ENCODE measurements around the gene AFF2.
"Not testable (repeated sequence)": the region's sequence is repeated elsewhere in the genome, so short reads cannot be mapped to it uniquely, and the experiment has no call there.

Gene AFF2

DNA sequence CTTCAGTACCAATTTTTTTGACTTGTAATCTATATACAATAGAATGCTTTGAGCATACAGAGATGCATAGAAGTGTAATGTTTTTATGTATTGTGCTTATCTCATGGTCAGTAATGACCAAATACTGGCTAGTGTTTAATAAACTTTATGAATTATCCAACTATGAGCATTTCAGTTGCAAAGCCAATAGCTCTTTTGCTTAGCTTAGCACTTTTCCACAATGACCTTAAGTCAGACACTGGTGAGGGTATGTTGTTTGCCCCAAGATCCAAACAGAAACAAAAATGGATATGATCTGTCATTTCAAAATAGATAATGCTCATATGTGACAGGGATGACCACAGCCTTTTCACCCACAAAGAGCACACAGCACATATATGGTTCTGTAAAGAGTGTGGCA is 393.0 kb downstream of the AFF2 start:
- peaks cover 0 to 4% (median 0%) of the 10 kb centered on the region in 11 experiments; a peak in 1 of 22 replicates for H4K20me1 ChIP-seq
- H3K4me1 ChIP-seq: no peaks in the 10 kb centered on the region
- no peak overlapping the region for H3K4me2 ChIP-seq
- no peaks in the 10 kb centered on the region for H3K27me3 ChIP-seq
- peaks cover 0 to 76% (median 39%) of the 10 kb centered on the region in 11 experiments; a peak in 13 of 22 replicates for H3K36me3 ChIP-seq
- H3K4me3 ChIP-seq: no peak overlapping the region
- H3K9ac ChIP-seq: no peak overlapping the region
- no peak overlapping the region for H3K27ac ChIP-seq
- no peak for TF ChIP-seq Cebpa-rat (IDR thresholded peaks at IDR 0.05)
- no peaks in the 10 kb centered on the region for H3K9me3 ChIP-seq (replicated peaks in 1 of 11)

DNA sequence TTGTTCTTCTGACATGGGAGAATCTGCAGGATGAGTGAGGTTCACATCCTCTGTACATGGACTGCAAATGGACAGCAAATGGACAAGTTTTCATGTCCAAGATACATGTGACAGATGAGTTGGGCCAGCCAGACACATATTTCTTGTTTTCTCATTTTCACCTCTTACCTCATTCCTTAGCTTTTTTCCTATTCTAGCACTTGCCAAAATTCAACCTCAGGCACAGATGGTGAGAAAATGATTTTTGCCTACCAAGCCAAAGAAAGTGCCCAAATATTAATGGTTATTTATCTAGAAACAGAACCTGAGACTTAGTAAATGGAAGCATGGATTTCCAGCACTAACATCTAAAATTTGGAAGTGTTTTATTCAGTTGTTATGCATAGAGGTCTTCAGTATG is 402.2 kb downstream of the AFF2 start:
- Histone ChIP-seq H3K9ac (no peak overlapping the region), H3K27me3 (no peaks in the 10 kb centered on the region), H4K20me1 (no peaks in the 10 kb centered on the region), H3K4me2 (no peak overlapping the region), H3K4me3 (no peak overlapping the region), H3K36me3 (peaks cover 0 to 89% (median 63%) of the 10 kb centered on the region in 11 experiments; a peak in 15 of 22 replicates), H3K4me1 (peaks cover 0 to 9% (median 0%) of the 10 kb centered on the region in 10 experiments; a peak in 3 of 20 replicates), H3K27ac (no peak overlapping the region), H3K9me3 (replicated peaks in 1 of 11) (peaks cover 10 to 32% (median 18%) of the 10 kb centered on the region in 11 experiments)
- no peak for TF ChIP-seq Cebpa-rat (IDR thresholded peaks at IDR 0.05)

DNA sequence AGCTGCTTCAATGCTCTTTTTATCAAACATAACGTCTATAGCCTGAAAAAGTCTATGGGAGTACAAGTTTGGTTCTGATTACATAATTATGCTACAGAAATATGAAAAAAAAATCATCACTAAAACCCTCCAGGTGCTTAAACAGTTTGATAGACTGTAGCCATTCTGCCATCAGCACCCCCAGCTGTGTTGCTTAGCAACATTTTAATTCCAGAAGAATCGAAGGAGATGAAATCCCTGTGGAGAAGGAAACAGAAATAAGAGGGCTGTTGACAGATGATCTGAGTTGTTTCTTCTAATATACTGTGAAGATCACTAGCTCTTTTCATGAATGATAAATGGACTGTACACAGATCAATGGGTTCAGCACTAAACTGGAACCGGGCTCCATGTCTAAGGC is 402.8 kb downstream of the AFF2 start:
- Histone ChIP-seq H3K9me3 (replicated peaks in 1 of 11) (peaks cover 15 to 37% (median 22%) of the 10 kb centered on the region in 11 experiments), H3K4me2 (no peak overlapping the region), H3K4me3 (no peak overlapping the region), H3K27ac (no peak overlapping the region), H4K20me1 (no peaks in the 10 kb centered on the region), H3K9ac (no peak overlapping the region), H3K4me1 (peaks cover 0 to 9% (median 0%) of the 10 kb centered on the region in 10 experiments; a peak in 3 of 20 replicates), H3K27me3 (no peaks in the 10 kb centered on the region), H3K36me3 (peaks cover 0 to 85% (median 59%) of the 10 kb centered on the region in 11 experiments; a peak in 15 of 22 replicates)
- no peak for TF ChIP-seq Cebpa-rat (IDR thresholded peaks at IDR 0.05)

DNA sequence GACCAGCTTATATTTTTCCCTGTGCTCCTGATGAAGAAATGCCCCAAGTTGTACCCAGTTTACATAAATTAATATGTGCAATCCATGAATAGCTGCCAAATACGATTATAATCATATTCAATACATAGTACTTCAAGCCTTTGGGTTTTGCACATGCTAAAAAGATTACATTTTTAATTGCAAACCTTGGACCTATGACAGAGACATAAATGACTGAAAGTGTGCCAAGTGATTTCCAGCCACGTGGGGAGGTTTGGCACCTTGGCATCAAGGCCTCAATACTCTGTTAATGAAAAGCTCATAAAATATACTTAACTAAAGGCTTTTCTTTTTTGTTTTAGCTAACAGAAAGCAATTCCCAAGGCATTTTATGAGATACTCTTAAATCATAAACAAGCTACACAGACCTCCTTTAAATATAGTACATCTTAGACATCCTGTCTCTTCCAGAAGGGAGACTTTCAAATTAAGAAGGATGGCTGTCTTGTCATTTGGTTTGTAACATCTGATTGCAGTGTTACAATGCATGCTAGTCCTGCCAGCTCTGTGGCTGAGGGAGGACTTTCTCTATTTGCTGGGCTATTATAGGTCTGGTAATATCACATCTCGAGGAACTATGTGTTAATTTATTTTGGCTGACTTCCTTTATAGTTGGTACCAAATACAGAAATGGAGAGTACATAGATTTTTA is 404.1 kb downstream of the AFF2 start:
- Histone ChIP-seq H3K36me3 (peaks cover 0 to 91% (median 67%) of the 10 kb centered on the region in 11 experiments; a peak in 15 of 22 replicates), H3K9ac (no peak overlapping the region), H3K4me1 (peaks cover 0 to 9% (median 0%) of the 10 kb centered on the region in 10 experiments; a peak in 3 of 20 replicates), H3K4me3 (no peak overlapping the region), H3K27me3 (no peaks in the 10 kb centered on the region), H4K20me1 (no peaks in the 10 kb centered on the region), H3K27ac (no peak overlapping the region), H3K4me2 (no peak overlapping the region), H3K9me3 (replicated peaks in 1 of 11) (peaks cover 15 to 42% (median 23%) of the 10 kb centered on the region in 11 experiments)
- no peak for TF ChIP-seq Cebpa-rat (IDR thresholded peaks at IDR 0.05)

DNA sequence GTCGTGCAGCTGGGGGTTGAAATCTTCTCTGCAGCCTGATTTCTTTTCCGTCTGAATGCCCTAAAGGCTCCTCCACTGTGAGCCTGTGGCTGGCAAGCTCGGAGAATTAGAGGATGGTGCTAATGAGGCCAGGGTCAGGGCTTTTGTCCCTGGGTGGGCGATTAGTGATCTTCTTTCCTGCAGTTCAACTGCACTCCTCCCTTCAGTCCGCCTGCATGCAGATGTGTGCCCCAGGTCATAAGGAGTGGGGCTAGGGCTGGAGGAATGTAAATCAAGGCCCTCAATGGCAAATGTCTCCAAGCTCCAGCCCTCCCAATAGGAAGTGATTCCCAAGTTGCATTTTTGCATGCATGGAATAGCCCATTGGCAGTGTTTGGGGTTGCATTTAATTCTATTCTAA is 405.0 kb downstream of the AFF2 start:
- H3K4me3 ChIP-seq: no peak overlapping the region
- TF ChIP-seq Cebpa-rat (IDR thresholded peaks at IDR 0.05): no peak

DNA sequence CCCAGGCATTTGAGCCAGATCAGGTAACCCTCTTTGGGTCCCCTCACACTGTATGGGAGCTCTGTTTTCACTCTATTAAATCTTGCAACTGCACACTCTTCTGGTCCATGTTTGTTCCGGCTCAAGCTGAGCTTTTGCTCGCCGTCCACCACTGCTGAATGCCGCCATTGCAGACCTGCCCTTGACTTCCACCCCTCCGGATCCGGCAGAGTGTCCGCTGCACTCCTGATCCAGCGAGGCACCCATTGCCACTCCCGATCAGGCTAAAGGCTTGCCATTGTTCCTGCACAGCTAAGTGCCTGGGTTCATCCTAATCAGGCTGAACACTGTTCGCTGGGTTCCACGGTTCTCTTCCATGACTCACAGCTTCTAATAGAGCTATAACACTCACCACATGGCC is 406.2 kb downstream of the AFF2 start:
- not testable (repeated sequence) for H4K20me1 ChIP-seq, H3K4me2 ChIP-seq, H3K27me3 ChIP-seq, H3K9ac ChIP-seq, H3K27ac ChIP-seq, H3K4me3 ChIP-seq, H3K4me1 ChIP-seq
- peaks cover 15 to 42% (median 23%) of the 10 kb centered on the region in 11 experiments for H3K9me3 ChIP-seq (replicated peaks in 1 of 11)
- H3K36me3 ChIP-seq: peaks cover 0 to 97% (median 69%) of the 10 kb centered on the region in 11 experiments; a peak in 15 of 22 replicates

More for the DNA sequence above, 405.0 kb downstream of the AFF2 start:
- no peak overlapping the region for H3K27ac ChIP-seq
- peaks cover 0 to 96% (median 62%) of the 10 kb centered on the region in 11 experiments; a peak in 15 of 22 replicates for H3K36me3 ChIP-seq
- no peak overlapping the region for H3K9ac ChIP-seq
- H3K4me2 ChIP-seq: peak overlapping the region in 2 of 11 experiments; percentile 11 to 17; a peak in 1 of 22 replicates
- H4K20me1 ChIP-seq: no peaks in the 10 kb centered on the region
- H3K27me3 ChIP-seq: no peaks in the 10 kb centered on the region
- H3K4me1 ChIP-seq: peaks cover 0 to 9% (median 0%) of the 10 kb centered on the region in 10 experiments; a peak in 3 of 20 replicates
- peaks cover 15 to 42% (median 23%) of the 10 kb centered on the region in 11 experiments for H3K9me3 ChIP-seq (replicated peaks in 1 of 11)

DNA sequence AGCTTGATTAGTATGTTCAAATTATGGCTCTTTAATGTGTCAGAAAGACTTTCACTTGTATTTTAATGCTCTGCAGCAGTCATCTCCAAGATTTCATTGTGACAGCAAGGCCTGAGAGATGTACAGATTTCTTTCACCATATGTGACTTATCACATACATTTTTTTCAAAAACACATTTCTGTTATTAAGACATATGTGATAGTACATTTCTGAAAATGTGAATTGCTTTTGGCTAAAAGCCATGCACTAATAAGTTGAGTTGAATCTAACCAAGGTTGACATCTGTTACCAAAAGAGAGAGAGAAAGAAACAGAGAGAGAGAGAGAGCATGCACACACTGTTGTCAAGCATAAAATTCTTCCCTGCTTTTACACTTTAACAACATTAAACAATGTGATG is 409.3 kb downstream of the AFF2 start:
- H3K4me2 ChIP-seq: no peak overlapping the region
- H3K27ac ChIP-seq: no peak overlapping the region
- peaks cover 0 to 19% (median 0%) of the 10 kb centered on the region in 10 experiments; a peak in 5 of 20 replicates for H3K4me1 ChIP-seq
- H3K27me3 ChIP-seq: no peaks in the 10 kb centered on the region
- no peaks in the 10 kb centered on the region for H4K20me1 ChIP-seq
- H3K36me3 ChIP-seq: peaks cover 0 to 71% (median 43%) of the 10 kb centered on the region in 11 experiments; a peak in 15 of 22 replicates
- peaks cover 15 to 37% (median 24%) of the 10 kb centered on the region in 11 experiments for H3K9me3 ChIP-seq (replicated peaks in 1 of 11)
- TF ChIP-seq Cebpa-rat (IDR thresholded peaks at IDR 0.05): no peak
- no peak overlapping the region for H3K4me3 ChIP-seq
- H3K9ac ChIP-seq: no peak overlapping the region

DNA sequence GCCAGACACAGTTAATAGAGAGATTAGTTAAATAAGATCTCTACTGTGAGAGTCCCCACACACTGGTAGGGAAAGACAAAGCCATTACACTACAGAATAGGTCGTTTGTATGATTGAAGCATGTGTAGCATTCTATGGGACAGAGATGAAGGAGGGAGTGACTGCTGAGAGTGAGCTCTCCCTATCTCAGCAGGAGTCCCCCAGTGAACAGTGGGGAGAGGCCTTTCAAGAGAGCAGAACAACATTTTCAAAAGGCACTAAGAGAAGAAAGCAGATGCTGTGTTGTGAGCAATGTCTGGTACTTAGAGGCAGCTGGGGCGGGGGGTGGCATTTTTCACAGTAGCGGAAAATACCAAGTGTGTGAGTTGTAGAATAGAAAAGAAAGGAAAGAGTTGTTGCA is 413.6 kb downstream of the AFF2 start:
- no peak for TF ChIP-seq Cebpa-rat (IDR thresholded peaks at IDR 0.05)
- Histone ChIP-seq H3K9me3 (replicated peaks in 1 of 11) (0 out of 22 replicates have a peak, but pooled peaks cover 0 to 8% (median 0%) of the 10 kb centered on the region in 11 experiments), H3K4me1 (peaks cover 0 to 10% (median 0%) of the 10 kb centered on the region in 10 experiments; a peak in 5 of 20 replicates), H3K4me2 (peak overlapping the region in 3 of 11 experiments; percentile 5 to 35 (median 20); a peak in 4 of 22 replicates), H3K27me3 (no peaks in the 10 kb centered on the region), H3K27ac (no peak overlapping the region), H3K36me3 (peaks cover 0 to 54% (median 9%) of the 10 kb centered on the region in 11 experiments; a peak in 10 of 22 replicates), H4K20me1 (no peaks in the 10 kb centered on the region), H3K4me3 (no peak overlapping the region), H3K9ac (no peak overlapping the region)

DNA sequence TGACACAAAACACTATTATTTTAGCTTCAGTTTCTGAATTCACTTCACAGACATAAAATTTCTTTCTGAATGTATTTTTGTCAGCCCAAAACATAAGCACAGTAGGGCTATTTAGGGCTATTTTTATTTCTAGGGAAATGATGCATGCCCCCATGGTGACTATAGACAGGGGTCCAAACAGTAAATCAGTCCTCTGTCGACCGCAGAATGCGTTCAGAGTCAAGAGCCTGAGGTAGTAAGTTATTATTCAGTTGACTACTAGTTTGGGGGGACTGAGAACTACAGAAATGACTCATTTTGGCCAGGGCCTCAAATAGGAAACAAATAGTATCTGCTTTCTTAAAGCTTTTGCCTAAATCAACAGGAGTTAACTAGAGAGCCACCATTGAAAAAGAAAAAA is 414.4 kb downstream of the AFF2 start:
- TF ChIP-seq Cebpa-rat (IDR thresholded peaks at IDR 0.05): no peak
- H3K27ac ChIP-seq: no peak overlapping the region
- peaks cover 0 to 10% (median 0%) of the 10 kb centered on the region in 10 experiments; a peak in 5 of 20 replicates for H3K4me1 ChIP-seq
- no peaks in the 10 kb centered on the region for H3K27me3 ChIP-seq
- H4K20me1 ChIP-seq: no peaks in the 10 kb centered on the region
- no peak overlapping the region for H3K4me3 ChIP-seq
- no peak overlapping the region for H3K4me2 ChIP-seq
- H3K9me3 ChIP-seq (replicated peaks in 1 of 11): 0 out of 22 replicates have a peak, but pooled peaks cover 0 to 8% (median 0%) of the 10 kb centered on the region in 11 experiments
- H3K9ac ChIP-seq: no peak overlapping the region
- H3K36me3 ChIP-seq: peaks cover 0 to 49% (median 9%) of the 10 kb centered on the region in 11 experiments; a peak in 9 of 22 replicates
